A549 (cell line): Measurements from ENCODE around the gene LRRC37A3.

Source experiments
- CBX2 ChIP-seq: fragments of 200-600 bp; sonication (generic); IDR thresholded peaks from 2 replicates; pipeline ENCODE4 v1.6.1; 2016; ENCODE audit warnings: low read depth, mild to moderate bottlenecking, borderline replicate concordance
- CHD4 ChIP-seq: fragments of 200-600 bp; sonication (generic); IDR thresholded peaks from 2 replicates; pipeline ENCODE4 v1.6.1; 2016; ENCODE audit warnings: antibody characterized with exemption, mild to moderate bottlenecking, borderline replicate concordance
- EHMT2 ChIP-seq: fragments of 200-600 bp; sonication (generic); IDR thresholded peaks from 2 replicates; pipeline ENCODE4 v1.6.1; 2016; ENCODE audit warnings: antibody characterized with exemption, low read depth, mild to moderate bottlenecking, moderate library complexity
- EP300 ChIP-seq, 2 experiments: fragments of >200 bp; sonication (Bioruptor Twin); formaldehyde crosslinking; IDR thresholded peaks; 2 replicates in 1 of 2; 3 replicates in 1 of 2; pipeline ENCODE4 v1.6.1; 2016 to 2017
- ESRRA ChIP-seq: fragments of 150-350 bp; IDR thresholded peaks from 2 replicates; pipeline ENCODE4 v1.6.1; 2014; ENCODE audit warnings: mild to moderate bottlenecking, low read length, borderline replicate concordance
- MAZ ChIP-seq: fragments of 150-350 bp; IDR thresholded peaks from 2 replicates; pipeline ENCODE4 v1.6.1; 2014; ENCODE audit warnings: antibody characterized with exemption, low read depth, low read length, borderline replicate concordance
- POLR2A ChIP-seq: IDR thresholded peaks from 2 replicates; pipeline ENCODE4 v1.6.1; 2012; ENCODE audit warnings: mild to moderate bottlenecking, low read length
- RAD21 ChIP-seq, 2 experiments: fragments of >200 bp in 1 of 2; sonication (Bioruptor Twin) in 1 of 2; formaldehyde crosslinking in 1 of 2; IDR thresholded peaks in 1 of 2; conservative IDR thresholded peaks in 1 of 2; 2 replicates in 1 of 2; 3 replicates in 1 of 2; pipeline ENCODE4 v1.6.1; 2012 to 2018; ENCODE audit warnings: inconsistent platforms in 1 of 2
- TF ChIP-seq, protein P1 (sequence below): fragments of >200 bp; sonication (Bioruptor Twin); formaldehyde crosslinking; IDR thresholded peaks from 3 replicates; pipeline ENCODE4 v1.5.1; 2016
- TF ChIP-seq, protein P2 (sequence below): fragments of 450-650 bp; IDR thresholded peaks from 2 replicates; pipeline ENCODE4 v1.6.1; 2014; ENCODE audit warnings: antibody characterized with exemption
- TF ChIP-seq, protein P3 (sequence below): fragments of 200-600 bp; sonication (generic); IDR thresholded peaks from 2 replicates; pipeline ENCODE4 v1.6.1; 2016; ENCODE audit warnings: antibody characterized with exemption, mild to moderate bottlenecking, moderate library complexity

DNA sequence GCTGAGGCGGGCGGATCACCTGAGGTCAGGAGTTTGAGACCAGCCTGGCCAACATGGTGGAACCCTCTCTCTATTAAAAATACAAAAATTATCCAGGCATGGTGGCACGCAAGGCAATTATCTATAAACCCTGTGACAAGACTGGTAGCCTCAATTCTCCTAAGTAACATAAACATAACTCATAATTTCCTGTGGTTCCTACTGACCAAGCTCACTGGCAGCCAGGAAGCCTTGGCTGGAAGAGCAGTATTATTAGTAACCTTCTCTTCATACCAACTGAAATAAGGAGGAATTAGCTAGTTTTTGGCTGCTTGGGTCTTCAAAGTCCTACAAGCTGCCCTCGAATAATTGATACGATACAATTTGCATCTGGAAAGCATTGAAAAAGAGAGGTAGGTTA is 31.6 kb upstream of the LRRC37A3 start:
- TF ChIP-seq POLR2A (no peak), RAD21 (conservative IDR thresholded peaks at IDR 0.05 in 1 of 2, IDR thresholded peaks at IDR 0.05 in 1 of 2) (no peak), EHMT2 (no peak), EP300 (IDR thresholded peaks at IDR 0.05) (no peak), MAZ (no peak), CHD4 (no peak), CBX2 (no peak), ESRRA (no peak)
- TF ChIP-seq, protein P1, sequence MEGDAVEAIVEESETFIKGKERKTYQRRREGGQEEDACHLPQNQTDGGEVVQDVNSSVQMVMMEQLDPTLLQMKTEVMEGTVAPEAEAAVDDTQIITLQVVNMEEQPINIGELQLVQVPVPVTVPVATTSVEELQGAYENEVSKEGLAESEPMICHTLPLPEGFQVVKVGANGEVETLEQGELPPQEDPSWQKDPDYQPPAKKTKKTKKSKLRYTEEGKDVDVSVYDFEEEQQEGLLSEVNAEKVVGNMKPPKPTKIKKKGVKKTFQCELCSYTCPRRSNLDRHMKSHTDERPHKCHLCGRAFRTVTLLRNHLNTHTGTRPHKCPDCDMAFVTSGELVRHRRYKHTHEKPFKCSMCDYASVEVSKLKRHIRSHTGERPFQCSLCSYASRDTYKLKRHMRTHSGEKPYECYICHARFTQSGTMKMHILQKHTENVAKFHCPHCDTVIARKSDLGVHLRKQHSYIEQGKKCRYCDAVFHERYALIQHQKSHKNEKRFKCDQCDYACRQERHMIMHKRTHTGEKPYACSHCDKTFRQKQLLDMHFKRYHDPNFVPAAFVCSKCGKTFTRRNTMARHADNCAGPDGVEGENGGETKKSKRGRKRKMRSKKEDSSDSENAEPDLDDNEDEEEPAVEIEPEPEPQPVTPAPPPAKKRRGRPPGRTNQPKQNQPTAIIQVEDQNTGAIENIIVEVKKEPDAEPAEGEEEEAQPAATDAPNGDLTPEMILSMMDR: no peak
- TF ChIP-seq, protein P2, sequence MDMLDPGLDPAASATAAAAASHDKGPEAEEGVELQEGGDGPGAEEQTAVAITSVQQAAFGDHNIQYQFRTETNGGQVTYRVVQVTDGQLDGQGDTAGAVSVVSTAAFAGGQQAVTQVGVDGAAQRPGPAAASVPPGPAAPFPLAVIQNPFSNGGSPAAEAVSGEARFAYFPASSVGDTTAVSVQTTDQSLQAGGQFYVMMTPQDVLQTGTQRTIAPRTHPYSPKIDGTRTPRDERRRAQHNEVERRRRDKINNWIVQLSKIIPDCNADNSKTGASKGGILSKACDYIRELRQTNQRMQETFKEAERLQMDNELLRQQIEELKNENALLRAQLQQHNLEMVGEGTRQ: no peak
- TF ChIP-seq, protein P3, sequence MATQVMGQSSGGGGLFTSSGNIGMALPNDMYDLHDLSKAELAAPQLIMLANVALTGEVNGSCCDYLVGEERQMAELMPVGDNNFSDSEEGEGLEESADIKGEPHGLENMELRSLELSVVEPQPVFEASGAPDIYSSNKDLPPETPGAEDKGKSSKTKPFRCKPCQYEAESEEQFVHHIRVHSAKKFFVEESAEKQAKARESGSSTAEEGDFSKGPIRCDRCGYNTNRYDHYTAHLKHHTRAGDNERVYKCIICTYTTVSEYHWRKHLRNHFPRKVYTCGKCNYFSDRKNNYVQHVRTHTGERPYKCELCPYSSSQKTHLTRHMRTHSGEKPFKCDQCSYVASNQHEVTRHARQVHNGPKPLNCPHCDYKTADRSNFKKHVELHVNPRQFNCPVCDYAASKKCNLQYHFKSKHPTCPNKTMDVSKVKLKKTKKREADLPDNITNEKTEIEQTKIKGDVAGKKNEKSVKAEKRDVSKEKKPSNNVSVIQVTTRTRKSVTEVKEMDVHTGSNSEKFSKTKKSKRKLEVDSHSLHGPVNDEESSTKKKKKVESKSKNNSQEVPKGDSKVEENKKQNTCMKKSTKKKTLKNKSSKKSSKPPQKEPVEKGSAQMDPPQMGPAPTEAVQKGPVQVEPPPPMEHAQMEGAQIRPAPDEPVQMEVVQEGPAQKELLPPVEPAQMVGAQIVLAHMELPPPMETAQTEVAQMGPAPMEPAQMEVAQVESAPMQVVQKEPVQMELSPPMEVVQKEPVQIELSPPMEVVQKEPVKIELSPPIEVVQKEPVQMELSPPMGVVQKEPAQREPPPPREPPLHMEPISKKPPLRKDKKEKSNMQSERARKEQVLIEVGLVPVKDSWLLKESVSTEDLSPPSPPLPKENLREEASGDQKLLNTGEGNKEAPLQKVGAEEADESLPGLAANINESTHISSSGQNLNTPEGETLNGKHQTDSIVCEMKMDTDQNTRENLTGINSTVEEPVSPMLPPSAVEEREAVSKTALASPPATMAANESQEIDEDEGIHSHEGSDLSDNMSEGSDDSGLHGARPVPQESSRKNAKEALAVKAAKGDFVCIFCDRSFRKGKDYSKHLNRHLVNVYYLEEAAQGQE: no peak
